Fibroblast of lung (primary cell): Measurements from ENCODE around the gene CFAP100.

Experiments used
- EZH2 ChIP-seq: IDR thresholded peaks from 2 replicates; pipeline ENCODE4 v1.5.1; 2012; ENCODE audit warnings: low read length, control low read depth, mild to moderate bottlenecking; ENCODE audit errors: missing control alignments
- TF ChIP-seq, protein P1 (sequence below), 2 donors: IDR thresholded peaks in 1 of 2; conservative IDR thresholded peaks in 1 of 2; 1 replicate in 1 of 2; 2 replicates in 1 of 2; pipeline ENCODE4 v1.5.1; 2011 to 2012; ENCODE audit warnings: low read length in 2 of 2, control low read depth in 1 of 2, inconsistent platforms in 1 of 2, low read depth in 1 of 2, mild to moderate bottlenecking in 1 of 2

GRCh38 chr3:126372413-126373145, 22.1 kb upstream of the CFAP100 start:
- TF ChIP-seq, protein P1, sequence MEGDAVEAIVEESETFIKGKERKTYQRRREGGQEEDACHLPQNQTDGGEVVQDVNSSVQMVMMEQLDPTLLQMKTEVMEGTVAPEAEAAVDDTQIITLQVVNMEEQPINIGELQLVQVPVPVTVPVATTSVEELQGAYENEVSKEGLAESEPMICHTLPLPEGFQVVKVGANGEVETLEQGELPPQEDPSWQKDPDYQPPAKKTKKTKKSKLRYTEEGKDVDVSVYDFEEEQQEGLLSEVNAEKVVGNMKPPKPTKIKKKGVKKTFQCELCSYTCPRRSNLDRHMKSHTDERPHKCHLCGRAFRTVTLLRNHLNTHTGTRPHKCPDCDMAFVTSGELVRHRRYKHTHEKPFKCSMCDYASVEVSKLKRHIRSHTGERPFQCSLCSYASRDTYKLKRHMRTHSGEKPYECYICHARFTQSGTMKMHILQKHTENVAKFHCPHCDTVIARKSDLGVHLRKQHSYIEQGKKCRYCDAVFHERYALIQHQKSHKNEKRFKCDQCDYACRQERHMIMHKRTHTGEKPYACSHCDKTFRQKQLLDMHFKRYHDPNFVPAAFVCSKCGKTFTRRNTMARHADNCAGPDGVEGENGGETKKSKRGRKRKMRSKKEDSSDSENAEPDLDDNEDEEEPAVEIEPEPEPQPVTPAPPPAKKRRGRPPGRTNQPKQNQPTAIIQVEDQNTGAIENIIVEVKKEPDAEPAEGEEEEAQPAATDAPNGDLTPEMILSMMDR (conservative IDR thresholded peaks at IDR 0.05 in 1 of 2, IDR thresholded peaks at IDR 0.05 in 1 of 2; ENCODE audit: low read depth in 1 of 2, low read length in 2 of 2), result no peak
- TF ChIP-seq EZH2, result no peak
